HCT116 (cell line): ENCODE data around the gene KCNC4. TPM values are rescaled to one million over a fixed set of nuclear protein-coding genes. Genes with fewer than 3 reads are reported as not detected.

Experiments used
- ATAC-seq: fragments of 200-7000 bp; cut with Tn5 transposase; 2 replicates; pipeline ENCODE4 v1.9.1; 2020; ENCODE audit warnings: mild to moderate bottlenecking, moderate library complexity
- BruUV-seq: library from RNA; stranded (reverse); fragments of 400-500 nt; replicated peaks from 2 replicates; lab custom pipeline; 2021; lab: Mats Ljungman, UMichigan
- CTCF ChIA-PET: fragments of 300-600 bp; sonication (Branson Sonifier 250); formaldehyde crosslinking; loops from one replicate; lab custom pipeline; 2021; ENCODE audit warnings: antibody characterized with exemption; lab: Charles Lee
- POLR2A ChIA-PET: fragments of 300-600, 350-600 bp; sonication (Branson Sonifier 250); formaldehyde crosslinking; loops from one replicate; lab custom pipeline; 2021; ENCODE audit warnings: antibody characterized with exemption; lab: Charles Lee
- RAD21 ChIA-PET, 2 experiments: fragments of 300-600 bp; sonication (Branson Sonifier 250); formaldehyde crosslinking; loops; one replicate each; lab custom pipeline; 2023; ENCODE audit warnings: low total read pairs in 2 of 2; ENCODE audit not compliant: uncharacterized antibody in 2 of 2, unreplicated experiment in 2 of 2, low non-redundant PET in 1 of 2; lab: Charles Lee
- DNase-seq: peaks from one replicate; pipeline ENCODE4 v3.0.0-alpha.2; 2010; ENCODE audit warnings: low read depth, low spot score
- H2AFZ ChIP-seq: fragments of 200-600 bp; shearing (Covaris generic), sonication (generic); 2 replicates; pipeline ENCODE4 v1.6.1; 2017; ENCODE audit warnings: low read depth, mixed run types, mixed read lengths, antibody characterized with exemption, low read length; ENCODE audit not compliant: poor library complexity, severe bottlenecking
- H3K27ac ChIP-seq: 2 replicates; pipeline ENCODE4 v1.5.1; 2012; ENCODE audit warnings: low read depth, low read length
- H3K27me3 ChIP-seq: fragments of 200-600 bp; sonication (generic); 2 replicates; pipeline ENCODE4 v1.6.1; 2016; ENCODE audit warnings: mixed run types, low read length, mixed read lengths; ENCODE audit not compliant: insufficient read depth
- H3K36me3 ChIP-seq, 2 experiments: fragments of 200-500 bp in 1 of 2; fragments of 200-600 bp in 1 of 2; sonication (Bioruptor generic) in 1 of 2; sonication (generic) in 1 of 2; 2 replicates each; pipeline versions ENCODE4 v1.5.1 to v1.6.1; 2014 to 2016; ENCODE audit warnings: low read length in 2 of 2, inconsistent platforms in 1 of 2, mixed read lengths in 1 of 2, mixed run types in 1 of 2; ENCODE audit not compliant: insufficient read depth in 2 of 2, control insufficient read depth in 1 of 2
- H3K4me1 ChIP-seq, 2 experiments: fragments of 200-600 bp in 1 of 2; sonication (generic) in 1 of 2; 2 replicates each; pipeline versions ENCODE4 v1.5.1 to v1.6.1; 2012 to 2017; ENCODE audit warnings: low read length in 2 of 2, inconsistent platforms in 1 of 2, mild to moderate bottlenecking in 1 of 2, mixed read lengths in 1 of 2, mixed run types in 1 of 2, moderate library complexity in 1 of 2; ENCODE audit not compliant: insufficient read depth in 2 of 2, control insufficient read depth in 1 of 2
- H3K4me2 ChIP-seq: fragments of 200-600 bp; sonication (generic); 2 replicates; pipeline ENCODE4 v1.6.1; 2017; ENCODE audit warnings: mixed run types, low read length, mixed read lengths
- H3K4me3 ChIP-seq, 2 experiments: fragments of 200-600 bp in 1 of 2; sonication (generic) in 1 of 2; replicated peaks in 1 of 2; 2 replicates each; pipeline ENCODE4 v1.5.1; 2011 to 2016; ENCODE audit warnings: low read length in 2 of 2, control low read depth in 1 of 2, low read depth in 1 of 2, mild to moderate bottlenecking in 1 of 2, mixed read lengths in 1 of 2, mixed run types in 1 of 2
- H3K79me2 ChIP-seq: fragments of 200-600 bp; sonication (generic); 2 replicates; pipeline ENCODE4 v1.6.1; 2017; ENCODE audit warnings: mild to moderate bottlenecking, mixed run types, low read length, moderate library complexity, mixed read lengths; ENCODE audit not compliant: insufficient read depth
- H3K9ac ChIP-seq: fragments of 200-600 bp; sonication (generic); 2 replicates; pipeline ENCODE4 v1.6.1; 2016; ENCODE audit warnings: low read length, mixed read lengths
- H3K9me2 ChIP-seq: fragments of 200-600 bp; sonication (generic), shearing (Covaris generic); 2 replicates; pipeline ENCODE4 v1.6.1; 2017; ENCODE audit warnings: mixed run types, mild to moderate bottlenecking, moderate library complexity; ENCODE audit not compliant: insufficient read depth
- H3K9me3 ChIP-seq, 2 experiments: fragments of 200-500 bp in 1 of 2; fragments of 200-600 bp in 1 of 2; sonication (Bioruptor generic) in 1 of 2; sonication (generic) in 1 of 2; 2 replicates each; pipeline ENCODE4 v1.6.1; 2014 to 2017; ENCODE audit warnings: low read length in 2 of 2, mixed read lengths in 2 of 2, inconsistent platforms in 1 of 2, low read depth in 1 of 2, mild to moderate bottlenecking in 1 of 2, mixed run types in 1 of 2, moderate library complexity in 1 of 2; ENCODE audit not compliant: control insufficient read depth in 1 of 2, insufficient read depth in 1 of 2
- H4K20me1 ChIP-seq: fragments of 200-600 bp; sonication (generic), shearing (Covaris generic); 2 replicates; pipeline ENCODE4 v1.6.1; 2017; ENCODE audit warnings: mixed run types, mild to moderate bottlenecking, moderate library complexity; ENCODE audit not compliant: insufficient read depth
- CBX3 ChIP-seq: IDR thresholded peaks from 2 replicates; pipeline ENCODE4 v1.6.1; 2012; ENCODE audit warnings: low read depth
- CEBPB ChIP-seq: IDR thresholded peaks from 2 replicates; pipeline ENCODE4 v1.6.1; 2012; ENCODE audit warnings: low read depth
- EGR1 ChIP-seq: IDR thresholded peaks from 2 replicates; pipeline ENCODE4 v1.6.1; 2012; ENCODE audit warnings: low read depth
- FOSL1 ChIP-seq: IDR thresholded peaks from 2 replicates; pipeline ENCODE4 v1.6.1; 2012; ENCODE audit warnings: low read depth
- MAX ChIP-seq: IDR thresholded peaks from 2 replicates; pipeline ENCODE4 v1.6.1; 2012
- POLR2A ChIP-seq: IDR thresholded peaks from 2 replicates; pipeline ENCODE4 v1.7.0; 2011; ENCODE audit warnings: borderline replicate concordance; ENCODE audit not compliant: insufficient read depth, insufficient read length; ENCODE audit errors: extremely low read depth
- RAD21 ChIP-seq: IDR thresholded peaks from 2 replicates; pipeline ENCODE4 v1.6.1; 2012; ENCODE audit warnings: low read depth, mild to moderate bottlenecking
- SIN3A ChIP-seq: IDR thresholded peaks from 2 replicates; pipeline ENCODE4 v1.6.1; 2012; ENCODE audit warnings: low read depth
- SP1 ChIP-seq: IDR thresholded peaks from 2 replicates; pipeline ENCODE4 v1.6.1; 2012; ENCODE audit warnings: low read depth
- TCF7L2 ChIP-seq: IDR thresholded peaks from 2 replicates; pipeline ENCODE4 v1.7.0; 2011; ENCODE audit warnings: borderline replicate concordance, inconsistent platforms; ENCODE audit not compliant: insufficient read depth, insufficient read length; ENCODE audit errors: extremely low read depth
- YY1 ChIP-seq: IDR thresholded peaks from 2 replicates; pipeline ENCODE4 v1.6.1; 2011; ENCODE audit warnings: low read length, low read depth, moderate library complexity, mild to moderate bottlenecking; ENCODE audit not compliant: insufficient replicate concordance; ENCODE audit errors: extremely low read depth
- ZBTB33 ChIP-seq: IDR thresholded peaks from 2 replicates; pipeline ENCODE4 v1.6.1; 2011; ENCODE audit warnings: mild to moderate bottlenecking, low read length, moderate library complexity; ENCODE audit not compliant: insufficient replicate concordance; ENCODE audit errors: extremely low read depth
- ZFX ChIP-seq: fragments of 450-650 bp; IDR thresholded peaks from 2 replicates; pipeline ENCODE4 v1.6.1; 2017
- ZNF274 ChIP-seq: fragments of 200-500 bp; sonication (Bioruptor generic); IDR thresholded peaks from 2 replicates; pipeline ENCODE4 v1.6.1; 2014; ENCODE audit warnings: mild to moderate bottlenecking, low read depth, low read length, inconsistent platforms
- intact Hi-C: fragments of 100-400 bp; cut with micrococcal nuclease; formaldehyde crosslinking; loops from 2 replicates; pipeline ENCODE4 v1.10.0; 2022
- total RNA-seq: library from RNA; stranded (reverse); gene quantifications from one replicate; pipeline ENCODE4 v1.2.1, GENCODE V29; 2021; ENCODE audit not compliant: unreplicated experiment
- TF ChIP-seq, protein P1 (sequence below): IDR thresholded peaks from 2 replicates; pipeline ENCODE4 v1.6.1; 2012
- TF ChIP-seq, protein P2 (sequence below), 3 experiments: fragments of 200-600 bp in 1 of 3; sonication (generic) in 1 of 3; IDR thresholded peaks in 2 of 3; conservative IDR thresholded peaks in 1 of 3; 2 replicates each; pipeline ENCODE4 v1.5.1; 2012 to 2017; ENCODE audit warnings: low read depth in 2 of 3, low read length in 2 of 3, antibody characterized with exemption in 1 of 3, borderline replicate concordance in 1 of 3, control low read depth in 1 of 3, mild to moderate bottlenecking in 1 of 3, mixed read lengths in 1 of 3, mixed run types in 1 of 3, moderate library complexity in 1 of 3; ENCODE audit not compliant: insufficient read depth in 1 of 3

The KCNC4 gene
- total RNA-seq, 1 experiment from 2014 or later = 13.0 TPM

GRCh38 chr1:110242062-110242461 is 31.9 kb downstream of the KCNC4 start:
- no peaks in the 10 kb centered on the region for H3K79me2 ChIP-seq
- ChIA-PET RAD21 (no interaction called here), POLR2A (no interaction called here)
- no peaks in the 10 kb centered on the region for H3K4me1 ChIP-seq
- no peak overlapping the region for H3K4me3 ChIP-seq
- H3K9ac ChIP-seq = no peak overlapping the region
- no peak for ATAC-seq
- no TSS peak for BruUV-seq
- H3K36me3 ChIP-seq = no peaks in the 10 kb centered on the region; a peak in 1 of 4 replicates
- TF ChIP-seq ZBTB33 (no peak), CEBPB (no peak), ZNF274 (no peak), POLR2A (no peak), YY1 (no peak), ZFX (no peak), CBX3 (no peak), FOSL1 (no peak), MAX (no peak), SIN3A (no peak), SP1 (no peak), RAD21 (no peak), EGR1 (no peak), TCF7L2 (no peak)
- TF ChIP-seq, protein P1, sequence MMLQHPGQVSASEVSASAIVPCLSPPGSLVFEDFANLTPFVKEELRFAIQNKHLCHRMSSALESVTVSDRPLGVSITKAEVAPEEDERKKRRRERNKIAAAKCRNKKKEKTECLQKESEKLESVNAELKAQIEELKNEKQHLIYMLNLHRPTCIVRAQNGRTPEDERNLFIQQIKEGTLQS = no peak
- TF ChIP-seq, protein P2, sequence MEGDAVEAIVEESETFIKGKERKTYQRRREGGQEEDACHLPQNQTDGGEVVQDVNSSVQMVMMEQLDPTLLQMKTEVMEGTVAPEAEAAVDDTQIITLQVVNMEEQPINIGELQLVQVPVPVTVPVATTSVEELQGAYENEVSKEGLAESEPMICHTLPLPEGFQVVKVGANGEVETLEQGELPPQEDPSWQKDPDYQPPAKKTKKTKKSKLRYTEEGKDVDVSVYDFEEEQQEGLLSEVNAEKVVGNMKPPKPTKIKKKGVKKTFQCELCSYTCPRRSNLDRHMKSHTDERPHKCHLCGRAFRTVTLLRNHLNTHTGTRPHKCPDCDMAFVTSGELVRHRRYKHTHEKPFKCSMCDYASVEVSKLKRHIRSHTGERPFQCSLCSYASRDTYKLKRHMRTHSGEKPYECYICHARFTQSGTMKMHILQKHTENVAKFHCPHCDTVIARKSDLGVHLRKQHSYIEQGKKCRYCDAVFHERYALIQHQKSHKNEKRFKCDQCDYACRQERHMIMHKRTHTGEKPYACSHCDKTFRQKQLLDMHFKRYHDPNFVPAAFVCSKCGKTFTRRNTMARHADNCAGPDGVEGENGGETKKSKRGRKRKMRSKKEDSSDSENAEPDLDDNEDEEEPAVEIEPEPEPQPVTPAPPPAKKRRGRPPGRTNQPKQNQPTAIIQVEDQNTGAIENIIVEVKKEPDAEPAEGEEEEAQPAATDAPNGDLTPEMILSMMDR (IDR thresholded peaks at IDR 0.05 in 2 of 3, conservative IDR thresholded peaks at IDR 0.05 in 1 of 3; ENCODE audit: borderline replicate concordance in 1 of 3, insufficient read depth in 1 of 3, low read depth in 2 of 3, low read length in 2 of 3) = no peak
- TF ChIP-seq, all 23 proteins: peak for 0
- Histone ChIP-seq H2AFZ (no peak overlapping the region), H3K27ac (no peak overlapping the region), H3K4me2 (no peak overlapping the region), H3K27me3 (no peaks in the 10 kb centered on the region), H3K9me3 (no peaks in the 10 kb centered on the region), H3K9me2 (no peaks in the 10 kb centered on the region), H4K20me1 (no peaks in the 10 kb centered on the region)
- no peak for DNase-seq
- intact Hi-C loops = no loop called here
- CTCF ChIA-PET = no interaction called here
